ENCODE data around the gene CPNE7. TPM values are rescaled to one million over a fixed set of nuclear protein-coding genes. Genes with fewer than 3 reads are reported as not detected.
A peak's percentile ranks its signal among the peaks of the same experiment; 100 is the strongest.

The CPNE7 gene
- total and polyA plus RNA-seq, 2 of the 13 experiments (the other 11 are each of a cell fraction or from before 2014, with no cell fraction given): 0.59 TPM; not detected in 1

GRCh38 chr16:89618109-89618998 lies 42.8 kb downstream of the CPNE7 start:
- WGBS (ENCODE audit: low lambda C conversion rate): 20% methylated on average over 16 of the region's 16 CpGs
- Histone ChIP-seq H3K27ac (ENCODE audit: extremely low read length, insufficient read depth, low read length) (no peak overlapping the region), H2AFZ (ENCODE audit: low read length) (no peak overlapping the region), H3K27me3 (ENCODE audit: control insufficient read depth in 1 of 2, insufficient read depth in 2 of 2, low read length in 2 of 2) (peaks cover 4 to 11% of the 10 kb centered on the region in 2 experiments; a peak in 3 of 5 replicates), H3K4me3 (replicated peaks in 1 of 3; ENCODE audit: insufficient read depth in 1 of 3, low read depth in 2 of 3, low read length in 3 of 3) (peak overlapping the region in 2 of 3 experiments; percentile 23 to 45; a peak in 2 of 6 replicates), H3K79me2 (ENCODE audit: insufficient read depth, low read length) (no peaks in the 10 kb centered on the region), H3K9ac (ENCODE audit: insufficient read depth, low read depth, low read length) (no peak overlapping the region), H4K20me1 (ENCODE audit: insufficient read depth, low read length) (no peaks in the 10 kb centered on the region), H3K36me3 (replicated peaks in 1 of 2; ENCODE audit: control insufficient read depth in 1 of 2, insufficient read depth in 2 of 2, low read length in 2 of 2) (no peaks in the 10 kb centered on the region), H3K9me3 (ENCODE audit: low read length) (no peaks in the 10 kb centered on the region), H3K4me2 (ENCODE audit: low read depth, low read length) (peak overlapping the region; percentile 73), H3K4me1 (ENCODE audit: insufficient read depth, low read length) (peaks cover 66% of the 10 kb centered on the region)
- TF ChIP-seq ZNF121 (CRISPR knock-in tag; IDR thresholded peaks at IDR 0.05) (peak; percentile 95), ZNF678 (CRISPR knock-in tag; IDR thresholded peaks at IDR 0.05) (no peak), ZMYM3 (CRISPR knock-in tag; IDR thresholded peaks at IDR 0.05) (0 out of 2 replicates have a peak, but pooled peaks have one; percentile 53), ZSCAN25 (CRISPR knock-in tag; IDR thresholded peaks at IDR 0.05) (peak; percentile 72), ZNF326 (CRISPR knock-in tag; IDR thresholded peaks at IDR 0.05; ENCODE audit: borderline replicate concordance) (no peak), CEBPB (IDR thresholded peaks at IDR 0.05; ENCODE audit: borderline replicate concordance, low read depth, low read length) (peak; percentile 81), MAFK (conservative IDR thresholded peaks at IDR 0.05 in 1 of 2, IDR thresholded peaks at IDR 0.05 in 1 of 2; ENCODE audit: low read length in 2 of 2) (no peak), CEBPG (CRISPR knock-in tag; IDR thresholded peaks at IDR 0.05) (peak; percentile 42; the same call in 1 of the 2 replicates), TEAD3 (CRISPR knock-in tag; optimal IDR thresholded peaks at IDR 0.05; ENCODE audit: borderline replicate concordance) (peak; percentile 22)
- TF ChIP-seq, protein P1, sequence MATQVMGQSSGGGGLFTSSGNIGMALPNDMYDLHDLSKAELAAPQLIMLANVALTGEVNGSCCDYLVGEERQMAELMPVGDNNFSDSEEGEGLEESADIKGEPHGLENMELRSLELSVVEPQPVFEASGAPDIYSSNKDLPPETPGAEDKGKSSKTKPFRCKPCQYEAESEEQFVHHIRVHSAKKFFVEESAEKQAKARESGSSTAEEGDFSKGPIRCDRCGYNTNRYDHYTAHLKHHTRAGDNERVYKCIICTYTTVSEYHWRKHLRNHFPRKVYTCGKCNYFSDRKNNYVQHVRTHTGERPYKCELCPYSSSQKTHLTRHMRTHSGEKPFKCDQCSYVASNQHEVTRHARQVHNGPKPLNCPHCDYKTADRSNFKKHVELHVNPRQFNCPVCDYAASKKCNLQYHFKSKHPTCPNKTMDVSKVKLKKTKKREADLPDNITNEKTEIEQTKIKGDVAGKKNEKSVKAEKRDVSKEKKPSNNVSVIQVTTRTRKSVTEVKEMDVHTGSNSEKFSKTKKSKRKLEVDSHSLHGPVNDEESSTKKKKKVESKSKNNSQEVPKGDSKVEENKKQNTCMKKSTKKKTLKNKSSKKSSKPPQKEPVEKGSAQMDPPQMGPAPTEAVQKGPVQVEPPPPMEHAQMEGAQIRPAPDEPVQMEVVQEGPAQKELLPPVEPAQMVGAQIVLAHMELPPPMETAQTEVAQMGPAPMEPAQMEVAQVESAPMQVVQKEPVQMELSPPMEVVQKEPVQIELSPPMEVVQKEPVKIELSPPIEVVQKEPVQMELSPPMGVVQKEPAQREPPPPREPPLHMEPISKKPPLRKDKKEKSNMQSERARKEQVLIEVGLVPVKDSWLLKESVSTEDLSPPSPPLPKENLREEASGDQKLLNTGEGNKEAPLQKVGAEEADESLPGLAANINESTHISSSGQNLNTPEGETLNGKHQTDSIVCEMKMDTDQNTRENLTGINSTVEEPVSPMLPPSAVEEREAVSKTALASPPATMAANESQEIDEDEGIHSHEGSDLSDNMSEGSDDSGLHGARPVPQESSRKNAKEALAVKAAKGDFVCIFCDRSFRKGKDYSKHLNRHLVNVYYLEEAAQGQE (IDR thresholded peaks at IDR 0.05; ENCODE audit: borderline replicate concordance in 1 of 2, low read depth in 1 of 2, low read length in 2 of 2): no peak
- intact Hi-C loops (cut with micrococcal nuclease; ENCODE audit: unreplicated experiment): no loop called here
- in situ Hi-C loops (cut with HindIII; ENCODE audit: extremely low pct_ligation_motif_present, low pct_unique_long_range_greater_than_20kb): no loop called here
- FAIRE-seq: peak; percentile 70
- POLR2A ChIA-PET: no interaction called here
- CTCF ChIA-PET (ENCODE audit: low intra/inter-chr PET ratio, low total read pairs): interaction anchor here (1.3 kb wide), 1 partner anchor 22 kb away, joined by 3 read pairs; no protein-coding TSS in a partner anchor
- no peak for ATAC-seq
- no peak for DNase-seq (ENCODE audit: low spot score)
- no TSS peak for BruUV-seq (replicated peaks)

All from HepG2 (cell line).